Measurements from ENCODE around the gene TRAPPC14. TPM values are rescaled to one million over a fixed set of nuclear protein-coding genes. Genes with fewer than 3 reads are reported as not detected.

TRAPPC14 gene
- total and polyA plus RNA-seq, 9 of the 15 experiments (the other 6 are each of a cell fraction or from before 2014, with no cell fraction given) = 0.42 to 45.9 (median 18.2) TPM

GRCh38 chr7:100106633-100107032 is 51.9 kb downstream of the TRAPPC14 start:
- no peak for FAIRE-seq
- BruUV-seq (replicated peaks) = no TSS peak

More at GRCh38 chr7:100106633-100107032, 51.9 kb downstream of the TRAPPC14 start:
- H3K9me3 ChIP-seq (replicated peaks; ENCODE audit: control insufficient read depth, insufficient read depth, low read depth, low read length) = no peaks in the 10 kb centered on the region
- H3K27ac ChIP-seq (ENCODE audit: extremely low read depth, low read depth, low read length) = no peak overlapping the region
- peaks cover 8% of the 10 kb centered on the region; the same call in 2 of the 3 replicates for H3K79me2 ChIP-seq (ENCODE audit: control insufficient read depth, insufficient read depth, low read length)
- ChIA-PET POLR2A (interaction anchor here (0.5 to 1.0 kb wide), 3 partner anchors 13 to 24 kb away, joined by 3 to 7 read pairs (median 3); partner anchors contain the start of gene MBLAC1), CTCF (ENCODE audit: low intra/inter-chr PET ratio) (no interaction called here)
- no peaks in the 10 kb centered on the region for H3K27me3 ChIP-seq (ENCODE audit: control insufficient read depth in 2 of 2, insufficient read depth in 2 of 2, low read length in 2 of 2)
- H3K9me1 ChIP-seq (ENCODE audit: control insufficient read depth, insufficient read depth, low read length) = no peaks in the 10 kb centered on the region
- WGBS (ENCODE audit: insufficient coverage, low coverage, missing lambda C conversion rate) = 80% methylated on average over 17 of the region's 17 CpGs
- no peaks in the 10 kb centered on the region for H4K20me1 ChIP-seq (replicated peaks; ENCODE audit: control insufficient read depth, insufficient read depth, low read length)
- intact Hi-C loops (cut with micrococcal nuclease) (no loop called here), in situ Hi-C loops (cut with MboI) (no loop called here)
- DNase-seq (ENCODE audit: extremely low read depth in 1 of 4, low spot score in 3 of 4) (peak in 1 of 4 experiments; percentile 5), ATAC-seq (no peak)
- H3K4me2 ChIP-seq (ENCODE audit: insufficient read depth, low read length) = no peak overlapping the region
- peak overlapping the region in 1 of 2 experiments; percentile 62; a peak in 1 of 4 replicates for H3K9ac ChIP-seq (ENCODE audit: insufficient read depth in 1 of 2, low read depth in 2 of 2, low read length in 2 of 2)
- H2AFZ ChIP-seq (ENCODE audit: low read depth, low read length) = no peak overlapping the region
- H3K4me1 ChIP-seq (replicated peaks in 1 of 2; ENCODE audit: control insufficient read depth in 2 of 2, insufficient read depth in 2 of 2, low read length in 2 of 2) = peaks cover 7 to 45% of the 10 kb centered on the region in 2 experiments; a peak in 4 of 5 replicates
- no peak overlapping the region for H3K4me3 ChIP-seq
- no peak for TF ChIP-seq ZKSCAN8 (CRISPR knock-in tag; IDR thresholded peaks at IDR 0.05)
- no peak for TF ChIP-seq ZNF23 (CRISPR knock-in tag; IDR thresholded peaks at IDR 0.05)
- no peak for TF ChIP-seq LARP7 (IDR thresholded peaks at IDR 0.05)
- TF ChIP-seq ZNF583 (CRISPR knock-in tag; IDR thresholded peaks at IDR 0.05) = no peak
- no peak for TF ChIP-seq DNMT1 (IDR thresholded peaks at IDR 0.05)
- TF ChIP-seq HNRNPL (IDR thresholded peaks at IDR 0.05; ENCODE audit: low read depth, low read length) = no peak
- peak; percentile 60 for TF ChIP-seq RBFOX2 (IDR thresholded peaks at IDR 0.05; ENCODE audit: low read depth, low read length)
- TF ChIP-seq CHCHD3 (CRISPR knock-in tag; IDR thresholded peaks at IDR 0.05) = no peak
- TF ChIP-seq ZNF184 (CRISPR knock-in tag; IDR thresholded peaks at IDR 0.05) = no peak
- TF ChIP-seq ZNF398 (CRISPR knock-in tag; IDR thresholded peaks at IDR 0.05) = no peak
- no peak for TF ChIP-seq TAF7 (tag; IDR thresholded peaks at IDR 0.05)
- TF ChIP-seq POLR2G (IDR thresholded peaks at IDR 0.05; ENCODE audit: low read depth, low read length) = peak; percentile 42; the same call in 1 of the 2 replicates
- H3K36me3 ChIP-seq (ENCODE audit: control insufficient read depth, insufficient read depth, low read length) = peaks cover 71% of the 10 kb centered on the region; the same call in 2 of the 3 replicates
